Activated naive CD4-positive, alpha-beta T cell treated with anti-CD3 and anti-CD28 coated beads, Interleukin-2, amount 50 U/mL, for 16 hours (primary cell): ENCODE measurements around the gene CLSTN3.

Source experiments
- DNase-seq: peaks from one replicate; pipeline ENCODE4 v3.0.0-alpha.2; 2020

Gene CLSTN3

DNA sequence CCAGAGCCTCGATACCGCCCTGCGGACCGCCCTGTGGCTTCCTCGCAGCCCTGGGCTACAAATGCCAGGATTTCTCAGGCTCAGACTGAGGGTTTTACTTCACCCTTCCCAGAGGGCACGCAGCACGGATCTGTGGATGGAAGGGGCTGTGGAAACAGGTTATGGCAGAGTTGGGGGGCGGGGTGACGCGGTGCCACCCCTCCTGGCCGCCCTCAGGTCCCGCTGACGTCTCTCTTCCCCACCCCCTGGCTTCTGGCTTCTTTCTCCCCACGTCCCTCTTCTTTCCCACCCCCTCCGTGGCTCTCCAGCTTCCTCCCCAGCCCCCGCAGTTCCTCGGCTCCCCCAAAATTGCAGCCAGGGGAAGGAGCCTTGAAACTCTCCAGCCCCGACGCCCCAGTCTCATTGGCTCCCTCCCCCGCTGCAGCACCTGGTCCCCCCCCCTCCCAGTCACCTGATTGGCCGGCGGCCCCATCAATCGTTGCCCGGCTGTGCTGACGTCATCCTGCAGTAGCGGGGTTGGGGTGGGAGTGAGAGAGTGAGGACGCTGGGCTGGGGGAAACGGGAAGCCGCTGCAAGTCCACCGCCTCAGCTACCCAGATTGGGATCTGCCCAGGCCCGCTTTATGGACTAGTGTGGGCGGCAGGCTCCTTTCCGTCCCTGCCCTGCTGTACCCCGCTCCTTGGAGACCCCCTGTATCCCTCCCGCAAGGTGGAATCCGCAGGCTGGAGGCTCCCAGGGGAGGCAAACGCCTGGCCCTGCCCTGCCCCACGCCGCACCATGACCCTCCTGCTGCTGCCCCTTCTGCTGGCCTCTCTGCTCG lies at the start of gene CLSTN3:
CLSTN3 (plus strand) TSS at position 500 of the 820 bp plus-strand sequence; CDS start at position 778, 278 bp downstream.
- peak; percentile 81 for DNase-seq

DNA sequence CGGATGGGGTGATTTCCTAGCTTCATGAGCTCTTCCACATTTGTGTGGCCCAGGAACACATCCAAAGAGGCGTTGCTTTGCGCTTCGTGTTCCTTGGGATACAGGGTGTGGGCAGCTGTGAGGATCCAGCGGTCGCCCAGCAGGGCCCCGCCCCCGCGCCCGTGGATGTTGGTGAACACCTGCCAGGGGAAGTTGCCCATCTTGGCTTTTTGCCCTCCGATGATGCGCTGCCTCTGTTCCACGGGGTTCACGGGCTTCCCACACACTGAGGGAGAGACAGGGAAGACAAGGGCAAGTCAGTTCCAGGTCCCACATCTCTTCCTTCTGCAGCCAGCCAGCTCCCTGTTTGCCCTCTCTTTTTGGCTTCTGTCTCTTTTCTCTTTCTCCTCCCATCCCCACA lies 49.1 kb upstream of the CLSTN3 start:
- DNase-seq = no peak

GRCh38 chr12:7083125-7083524 lies 47.0 kb upstream of the CLSTN3 start:
- no peak for DNase-seq

GRCh38 chr12:7089196-7089871 lies 40.8 kb upstream of the CLSTN3 start:
- DNase-seq = no peak

DNA sequence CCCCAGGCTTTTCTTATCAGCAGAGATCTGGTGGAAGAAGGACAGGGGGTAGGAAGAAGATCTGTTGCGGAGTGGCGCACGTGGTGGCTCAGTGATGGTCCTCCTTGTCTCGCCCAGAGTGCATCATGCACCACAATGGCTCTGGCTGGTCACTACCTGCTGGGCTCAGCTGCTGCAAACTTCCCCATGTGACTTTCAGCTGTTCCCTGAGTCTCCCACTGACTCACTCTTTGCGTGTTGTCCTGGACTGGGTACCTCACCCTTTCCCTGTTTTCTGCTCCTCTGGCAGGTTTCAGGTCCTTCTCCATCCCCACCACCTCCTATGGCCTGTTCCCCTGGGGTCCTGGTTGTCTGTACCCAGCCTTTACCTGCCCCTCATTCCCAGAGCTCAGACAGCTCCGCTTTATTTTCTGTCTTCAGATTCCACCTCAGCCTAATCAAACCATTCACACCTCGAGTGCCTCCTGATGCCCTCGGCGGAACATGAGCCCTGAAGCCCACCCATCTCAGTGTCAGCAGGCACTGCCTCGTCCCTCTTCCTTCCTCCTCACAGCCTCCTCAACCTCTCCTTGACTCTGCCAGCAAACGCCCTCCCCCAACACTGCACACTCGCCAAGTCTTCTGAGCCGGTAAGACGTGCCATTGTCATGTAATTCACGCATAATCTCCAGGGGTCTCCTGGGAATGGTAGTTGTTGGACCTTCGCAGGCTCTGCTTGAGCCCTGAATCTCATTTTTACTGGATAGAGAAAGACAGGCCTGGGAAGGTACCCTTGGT lies 39.8 kb upstream of the CLSTN3 start:
- DNase-seq = no peak

DNA sequence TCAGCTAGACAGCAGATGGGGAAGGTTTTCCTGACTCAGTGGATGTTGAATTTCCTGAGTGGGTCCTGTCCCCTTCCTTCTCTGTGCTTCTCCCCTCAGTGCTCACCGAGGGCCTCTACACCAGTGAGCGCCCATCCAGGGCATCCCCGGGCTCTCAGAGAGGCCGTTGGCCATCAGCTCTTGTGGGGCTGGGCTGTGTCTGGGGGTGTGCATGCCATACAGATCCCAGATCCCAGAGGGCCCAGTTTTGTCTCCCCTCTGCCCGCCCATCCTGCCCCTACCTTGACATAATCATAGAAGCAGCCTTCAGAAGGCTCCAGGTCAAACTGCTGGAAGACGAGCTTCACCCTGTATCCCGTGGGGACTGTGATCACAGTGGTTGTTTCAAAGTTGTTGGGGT lies 39.0 kb upstream of the CLSTN3 start:
- no peak for DNase-seq

GRCh38 chr12:7091660-7092228 lies 38.4 kb upstream of the CLSTN3 start:
- DNase-seq = no peak

- peak; percentile 73 for DNase-seq
These were observed 37.8 kb upstream of the CLSTN3 start, which contains the start of gene C1R for GRCh38 chr12:7092229-7092985. TSS of gene C1R (minus strand) at chr12:7092445. CDS start at chr12:7092388, 57 bp downstream.

DNA sequence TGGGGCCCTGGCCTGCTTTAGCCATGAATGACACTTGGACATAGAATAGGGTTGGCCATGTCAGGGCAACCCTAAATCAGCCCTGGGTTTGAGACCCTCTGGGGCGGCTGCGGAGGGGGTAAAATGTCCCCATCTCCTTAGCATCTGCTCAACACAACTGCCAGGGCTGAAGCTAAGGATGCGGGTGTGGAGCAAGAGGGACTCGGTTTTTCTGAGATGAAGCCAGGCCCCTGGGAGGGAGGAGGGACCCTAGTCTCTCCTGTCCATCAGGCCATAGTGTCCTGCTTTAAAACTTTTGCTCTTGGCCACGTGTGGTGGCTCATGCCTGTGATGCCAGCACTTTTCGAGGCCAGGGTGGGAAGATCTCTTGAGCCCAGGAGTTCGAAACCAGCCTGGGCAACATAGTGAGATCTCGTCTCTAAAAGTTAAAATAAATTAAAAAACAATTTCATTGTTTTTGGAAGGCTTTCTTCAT lies 37.1 kb upstream of the CLSTN3 start:
- DNase-seq = no peak

DNA sequence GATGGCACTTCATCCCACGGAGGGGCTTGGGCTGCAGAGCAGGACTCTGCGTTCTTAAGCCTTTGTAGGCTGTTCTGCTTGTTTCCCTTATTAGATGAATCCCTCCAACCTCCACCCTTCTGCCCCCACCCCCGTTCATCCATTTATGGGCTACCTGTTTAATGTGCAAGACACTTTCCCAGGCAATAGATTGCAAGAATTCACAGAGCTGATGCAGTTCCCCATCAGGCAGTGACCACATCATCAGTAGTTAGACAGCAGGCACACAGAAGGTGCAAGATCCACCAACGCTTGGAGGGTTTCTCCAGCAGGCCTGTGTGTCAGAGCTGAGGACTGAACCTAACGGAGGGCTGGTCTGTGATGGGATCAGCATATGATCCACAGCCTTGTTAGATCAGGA lies 36.7 kb upstream of the CLSTN3 start:
- no peak for DNase-seq

DNA sequence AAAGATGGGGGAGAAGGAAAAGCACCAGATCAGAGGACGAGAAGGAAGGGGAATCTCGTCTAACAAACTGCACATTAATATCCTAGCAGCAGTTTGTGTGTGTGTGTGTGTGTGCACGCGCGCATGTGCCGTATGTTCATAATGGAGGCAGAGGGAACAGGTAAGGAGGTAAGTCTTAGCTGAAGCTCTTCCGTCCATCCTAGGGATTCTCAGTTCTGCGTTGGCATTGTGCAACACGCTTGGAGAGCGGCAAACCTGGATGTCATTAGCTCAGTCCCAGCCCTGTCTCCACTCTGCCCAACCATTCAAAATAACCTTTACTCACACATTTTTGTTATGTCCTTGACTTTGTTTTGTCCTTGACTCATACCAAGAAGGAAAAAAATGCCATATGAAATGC lies 36.3 kb upstream of the CLSTN3 start:
- DNase-seq = no peak

- DNase-seq = no peak
These were observed 33.9 kb upstream of the CLSTN3 start for GRCh38 chr12:7096006-7096932.

- DNase-seq = no peak
These were observed 33.2 kb upstream of the CLSTN3 start for GRCh38 chr12:7096979-7097378.

DNA sequence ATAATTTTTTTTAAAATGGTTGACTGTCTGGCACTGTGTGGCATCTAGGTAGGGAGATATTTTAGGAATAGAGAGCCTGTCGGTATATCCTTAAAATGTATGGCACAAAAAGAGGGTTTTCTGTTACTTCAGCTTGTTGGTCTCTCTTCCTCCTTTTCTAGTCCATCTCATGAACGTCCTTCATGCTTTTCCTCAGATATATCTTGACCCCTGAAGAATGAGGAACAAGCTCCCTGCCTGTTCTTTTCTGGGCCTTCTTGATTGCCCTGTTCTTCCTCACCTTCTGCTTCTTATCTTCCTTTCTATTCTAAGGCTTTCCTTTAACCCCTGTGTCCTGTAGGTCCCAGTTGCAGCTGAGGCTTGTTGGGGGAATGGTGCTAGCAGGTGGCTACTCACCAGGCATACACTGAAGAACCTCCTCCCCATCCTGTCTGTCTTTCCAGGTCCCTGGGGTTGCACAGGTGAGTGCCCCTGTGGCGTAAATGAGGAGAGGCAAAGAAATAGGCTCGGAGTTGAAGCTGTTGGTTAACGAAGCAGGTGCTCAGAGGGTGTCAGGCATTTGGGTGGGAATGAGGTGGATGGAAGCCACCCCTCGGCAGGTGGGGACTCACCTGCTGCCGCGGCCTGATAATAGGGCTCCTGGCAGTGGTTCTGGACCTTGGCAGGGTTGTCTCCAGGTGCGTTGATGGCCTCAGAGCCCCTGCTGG lies 30.7 kb upstream of the CLSTN3 start:
- no peak for DNase-seq

DNA sequence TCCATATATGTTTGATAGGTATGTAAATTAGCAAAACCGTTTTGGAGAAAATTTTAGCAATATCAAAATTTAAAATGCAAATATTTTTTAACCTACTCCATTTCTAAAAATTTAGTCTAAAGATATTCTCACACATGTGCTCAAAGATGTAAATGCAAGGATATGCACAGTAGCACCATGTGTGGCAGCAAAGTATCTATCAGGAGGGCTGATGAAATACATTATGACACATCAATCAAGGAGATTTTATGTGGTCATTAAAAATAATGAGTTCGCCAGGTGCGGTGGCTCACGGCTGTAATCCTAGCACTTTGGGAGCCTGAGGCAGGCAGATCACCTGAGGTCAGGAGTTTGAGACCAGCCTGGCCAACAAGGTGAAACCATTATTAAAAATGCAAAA lies 29.9 kb upstream of the CLSTN3 start:
- DNase-seq = no peak

GRCh38 chr12:7101047-7101693 lies 29.0 kb upstream of the CLSTN3 start:
- DNase-seq = no peak

- no peak for DNase-seq
These were observed 28.5 kb upstream of the CLSTN3 start for GRCh38 chr12:7101694-7102131.

DNA sequence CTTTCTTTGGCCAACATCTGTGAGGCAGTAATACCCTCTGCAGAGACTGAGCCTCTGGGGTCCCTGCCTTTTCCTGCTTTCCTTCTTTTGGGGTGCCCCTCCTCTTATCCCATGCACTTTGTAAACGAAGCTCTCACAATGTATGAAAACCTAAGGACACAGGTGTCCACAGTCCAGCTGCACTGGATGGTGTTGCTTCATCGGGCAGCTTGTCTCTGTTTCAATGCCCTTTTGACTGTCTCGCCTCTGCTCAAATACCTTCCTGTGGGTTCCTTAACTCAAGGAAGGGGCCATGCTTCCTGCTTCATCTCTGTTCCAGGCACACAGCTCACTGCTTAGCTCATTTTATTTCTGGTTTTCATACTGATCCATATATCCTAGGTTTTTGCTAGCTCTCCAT lies 27.6 kb upstream of the CLSTN3 start:
- no peak for DNase-seq

- DNase-seq = no peak
These were observed 26.2 kb upstream of the CLSTN3 start for GRCh38 chr12:7103837-7104584.
